GM21825 (cell line): ENCODE results near the gene PCED1A.
A peak's percentile ranks its signal among the peaks of the same experiment; 100 is the strongest.

Experiments used
- ATAC-seq: cut with Tn5 transposase; IDR thresholded peaks from one replicate; pipeline ENCODE4 v1.9.1; 2021; ENCODE audit warnings: mild to moderate bottlenecking, moderate library complexity; ENCODE audit not compliant: unreplicated experiment

PCED1A gene

GRCh38 chr20:2807019-2807418 lies 33.4 kb downstream of the PCED1A start:
- no peak for ATAC-seq

DNA sequence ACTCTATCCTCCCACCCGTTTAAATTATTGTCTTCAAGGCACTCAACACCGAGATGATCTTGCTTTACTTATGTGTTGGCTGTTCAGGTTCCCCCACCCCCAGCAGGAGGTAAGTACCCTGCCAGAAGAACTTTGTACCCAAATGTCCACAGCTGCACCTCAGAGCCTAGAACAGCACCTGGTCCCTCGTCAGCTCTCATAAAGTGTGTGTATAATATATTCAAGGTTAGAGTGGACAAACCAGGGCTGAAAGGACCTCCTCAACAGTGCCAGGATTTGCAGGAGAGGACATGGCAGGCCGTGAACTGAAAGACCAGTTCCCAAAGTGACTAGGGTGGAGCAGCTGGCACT lies 34.1 kb downstream of the PCED1A start:
- no peak for ATAC-seq

DNA sequence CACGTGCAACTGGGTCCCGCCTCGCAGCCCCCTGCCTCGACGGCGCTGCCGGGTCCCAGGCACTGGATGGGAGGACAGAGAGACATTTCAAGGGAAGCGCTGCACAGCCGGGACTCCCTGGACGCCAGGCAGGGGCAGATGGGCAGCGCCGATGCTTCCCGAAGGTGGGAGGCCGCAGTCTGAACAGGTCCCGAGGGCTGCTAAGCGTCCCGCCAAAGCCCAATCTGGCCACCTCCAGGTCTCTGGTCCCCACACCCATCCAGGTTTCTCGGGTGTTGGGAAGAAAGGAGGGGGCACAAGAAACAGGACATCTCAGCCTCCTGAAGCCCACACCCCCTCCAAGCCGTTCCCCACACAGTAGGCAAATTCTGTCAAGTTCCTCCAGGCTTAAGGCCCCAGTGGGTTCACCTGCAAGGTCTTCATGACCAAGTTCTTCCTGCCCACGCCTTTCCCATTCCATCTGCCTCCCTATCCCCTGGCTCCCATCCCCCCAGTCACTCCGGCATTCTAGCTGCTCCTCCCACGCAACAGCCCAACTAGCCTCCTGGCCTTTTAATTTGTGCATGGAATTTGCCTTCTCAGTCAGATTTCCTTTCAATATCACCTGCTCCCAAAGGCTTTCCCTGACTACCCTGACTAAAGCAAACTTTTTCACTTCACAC lies 34.6 kb downstream of the PCED1A start:
- no peak for ATAC-seq

GRCh38 chr20:2804852-2805688 lies 35.4 kb downstream of the PCED1A start:
- ATAC-seq: no peak

GRCh38 chr20:2804041-2804828 lies 36.2 kb downstream of the PCED1A start:
- no peak for ATAC-seq

GRCh38 chr20:2801286-2801728 lies 39.1 kb downstream of the PCED1A start:
- ATAC-seq: no peak

DNA sequence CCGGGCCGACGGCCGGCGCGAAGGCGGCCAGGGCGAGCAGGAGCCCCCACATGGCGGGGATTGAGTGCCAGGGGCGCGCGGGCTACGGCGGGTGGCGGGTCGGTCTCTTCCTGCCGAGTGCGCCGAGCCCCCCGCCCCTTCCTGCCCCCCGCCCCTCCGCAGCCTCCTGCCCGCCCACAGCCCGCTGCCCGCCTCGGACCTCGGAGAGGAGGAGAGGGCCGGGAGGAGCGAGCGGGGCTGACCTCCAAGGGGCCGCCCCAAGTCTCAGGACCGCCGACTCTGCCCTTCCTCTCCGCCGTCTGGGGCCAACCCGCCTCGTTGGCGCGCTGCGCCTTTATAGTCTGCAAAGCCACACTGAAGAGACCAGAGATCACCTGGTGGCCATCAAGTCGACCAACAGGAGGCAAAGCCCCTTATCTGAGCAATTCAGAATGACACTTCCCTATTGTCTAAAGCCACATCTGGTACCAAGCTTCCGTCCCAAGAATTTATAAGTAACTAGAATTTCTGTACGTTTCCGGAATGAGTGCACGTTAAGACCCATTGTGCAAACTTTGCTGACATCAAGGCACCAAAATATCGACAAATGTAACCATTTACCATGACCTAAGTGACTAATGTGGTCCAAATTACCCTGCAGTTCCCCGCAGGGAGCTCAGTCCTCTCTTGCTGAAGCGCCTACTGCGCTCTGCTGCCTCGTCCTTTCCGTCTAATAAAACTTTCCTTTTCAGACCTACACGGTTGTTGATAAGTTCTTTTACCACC lies 39.8 kb downstream of the PCED1A start, which contains the start of gene CPXM1:
TSS of gene CPXM1 (minus strand) at position 107 of the 765 bp plus-strand sequence. CDS start at position 52, 55 bp downstream.
- ATAC-seq: peak; percentile 63

- ATAC-seq: peak; percentile 18
Measured at GRCh38 chr20:2799688-2800520, 40.6 kb downstream of the PCED1A start.

DNA sequence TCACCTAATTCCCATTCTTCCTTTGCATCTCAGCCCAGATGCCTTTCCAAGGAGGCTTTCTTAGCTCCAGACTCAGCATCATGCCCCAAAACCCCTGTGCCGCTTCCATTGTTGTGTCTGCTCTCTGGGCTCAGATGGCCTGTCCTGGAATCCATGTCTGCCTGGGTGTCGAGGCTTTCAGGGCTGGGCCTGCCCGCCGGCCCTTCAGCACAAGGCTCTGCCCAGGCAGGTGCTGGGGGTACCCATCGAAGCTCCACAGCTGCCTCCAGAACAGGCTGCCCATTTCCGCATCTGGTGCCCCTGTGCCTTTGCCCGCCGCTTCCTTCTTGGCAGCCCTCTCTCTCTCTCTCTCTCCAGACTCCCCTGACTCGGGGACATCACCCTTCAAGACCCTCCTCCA lies 41.2 kb downstream of the PCED1A start:
- no peak for ATAC-seq

GRCh38 chr20:2798814-2799213 lies 41.6 kb downstream of the PCED1A start:
- ATAC-seq: no peak

- ATAC-seq: no peak
Measured at GRCh38 chr20:2798095-2798805, 42.2 kb downstream of the PCED1A start.

GRCh38 chr20:2797136-2797983 lies 43.1 kb downstream of the PCED1A start:
- ATAC-seq: no peak

- ATAC-seq: no peak
Measured at GRCh38 chr20:2796011-2796660, 44.3 kb downstream of the PCED1A start.

GRCh38 chr20:2795451-2795850 lies 45.0 kb downstream of the PCED1A start:
- no peak for ATAC-seq

- no peak for ATAC-seq
Measured at GRCh38 chr20:2794866-2795447, 45.5 kb downstream of the PCED1A start.

DNA sequence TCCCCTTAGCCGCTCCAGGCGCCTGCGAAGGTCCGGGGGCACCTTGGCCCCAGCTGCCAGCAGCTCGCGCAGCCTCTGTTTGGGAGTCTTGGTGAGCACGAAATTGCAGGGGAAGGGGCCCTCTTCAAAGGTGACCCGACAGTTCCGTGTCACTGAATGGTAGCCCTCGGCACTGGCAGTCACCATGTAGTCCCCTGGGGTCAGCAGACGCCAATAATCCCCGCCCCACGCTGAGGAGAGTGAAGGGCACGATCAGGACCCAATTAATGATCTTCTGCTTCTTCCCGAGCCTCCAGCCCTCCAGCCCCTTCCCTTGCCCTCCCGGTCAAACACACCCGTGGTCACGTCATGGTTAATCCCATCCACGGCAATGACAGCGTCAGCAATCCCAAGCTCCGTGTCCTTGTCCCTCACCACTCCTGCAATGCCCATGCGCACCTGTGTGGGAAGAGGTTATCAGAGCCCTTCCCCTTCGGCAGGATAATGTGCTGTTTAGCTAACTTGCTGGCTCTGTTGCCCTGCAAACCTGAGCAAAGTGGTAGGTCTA lies 46.2 kb downstream of the PCED1A start:
- ATAC-seq: no peak

GRCh38 chr20:2793471-2793870 lies 47.0 kb downstream of the PCED1A start:
- no peak for ATAC-seq
